Panc1 (cell line): ENCODE measurements around the gene ASB6.

ENCODE experiments used
- POLR2AphosphoS5 ChIP-seq: IDR thresholded peaks from 2 replicates; pipeline ENCODE4 v1.6.1; 2012; ENCODE audit warnings: mild to moderate bottlenecking, low read depth, low read length, moderate library complexity
- SIN3A ChIP-seq: IDR thresholded peaks from 2 replicates; pipeline ENCODE4 v1.6.1; 2012; ENCODE audit warnings: low read depth, mild to moderate bottlenecking, low read length, moderate library complexity, borderline replicate concordance; ENCODE audit not compliant: insufficient read depth
- TCF7L2 ChIP-seq: IDR thresholded peaks from 2 replicates; pipeline ENCODE4 v1.6.1; 2011; ENCODE audit warnings: mild to moderate bottlenecking, low read depth, low read length, inconsistent platforms
- TF ChIP-seq, protein P1 (sequence below): fragments of 450-650 bp; IDR thresholded peaks from 2 replicates; pipeline ENCODE4 v1.5.1; 2017; ENCODE audit warnings: mild to moderate bottlenecking
- TF ChIP-seq, protein P2 (sequence below), 2 experiments: IDR thresholded peaks; 2 replicates each; pipeline ENCODE4 v1.6.1; 2011 to 2012; ENCODE audit warnings: low read depth in 2 of 2, control low read depth in 1 of 2, low read length in 1 of 2, mild to moderate bottlenecking in 1 of 2, moderate library complexity in 1 of 2; ENCODE audit not compliant: insufficient read depth in 1 of 2

DNA sequence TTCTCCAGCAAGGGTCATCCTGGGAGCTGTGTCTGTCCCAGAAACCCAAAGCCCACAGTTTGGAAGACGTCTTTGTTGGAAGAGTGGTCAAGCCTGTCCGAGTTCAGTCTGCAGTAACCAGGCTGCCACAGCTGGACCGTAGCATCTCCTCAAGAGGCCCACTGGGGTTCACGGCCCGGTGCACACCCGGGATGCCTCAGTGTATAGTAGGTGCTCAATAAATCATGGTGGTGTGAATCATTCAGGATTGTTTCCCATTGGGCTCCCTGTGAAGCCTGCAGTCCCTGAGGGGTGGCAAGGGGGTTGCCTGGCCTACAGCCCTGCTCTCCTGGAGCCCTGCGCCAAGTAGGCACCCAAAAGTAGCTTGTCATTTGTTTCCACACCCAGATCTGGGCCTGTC lies 13.2 kb upstream of the ASB6 start:
- TF ChIP-seq, protein P1, sequence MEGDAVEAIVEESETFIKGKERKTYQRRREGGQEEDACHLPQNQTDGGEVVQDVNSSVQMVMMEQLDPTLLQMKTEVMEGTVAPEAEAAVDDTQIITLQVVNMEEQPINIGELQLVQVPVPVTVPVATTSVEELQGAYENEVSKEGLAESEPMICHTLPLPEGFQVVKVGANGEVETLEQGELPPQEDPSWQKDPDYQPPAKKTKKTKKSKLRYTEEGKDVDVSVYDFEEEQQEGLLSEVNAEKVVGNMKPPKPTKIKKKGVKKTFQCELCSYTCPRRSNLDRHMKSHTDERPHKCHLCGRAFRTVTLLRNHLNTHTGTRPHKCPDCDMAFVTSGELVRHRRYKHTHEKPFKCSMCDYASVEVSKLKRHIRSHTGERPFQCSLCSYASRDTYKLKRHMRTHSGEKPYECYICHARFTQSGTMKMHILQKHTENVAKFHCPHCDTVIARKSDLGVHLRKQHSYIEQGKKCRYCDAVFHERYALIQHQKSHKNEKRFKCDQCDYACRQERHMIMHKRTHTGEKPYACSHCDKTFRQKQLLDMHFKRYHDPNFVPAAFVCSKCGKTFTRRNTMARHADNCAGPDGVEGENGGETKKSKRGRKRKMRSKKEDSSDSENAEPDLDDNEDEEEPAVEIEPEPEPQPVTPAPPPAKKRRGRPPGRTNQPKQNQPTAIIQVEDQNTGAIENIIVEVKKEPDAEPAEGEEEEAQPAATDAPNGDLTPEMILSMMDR: no peak
- TF ChIP-seq, protein P2, sequence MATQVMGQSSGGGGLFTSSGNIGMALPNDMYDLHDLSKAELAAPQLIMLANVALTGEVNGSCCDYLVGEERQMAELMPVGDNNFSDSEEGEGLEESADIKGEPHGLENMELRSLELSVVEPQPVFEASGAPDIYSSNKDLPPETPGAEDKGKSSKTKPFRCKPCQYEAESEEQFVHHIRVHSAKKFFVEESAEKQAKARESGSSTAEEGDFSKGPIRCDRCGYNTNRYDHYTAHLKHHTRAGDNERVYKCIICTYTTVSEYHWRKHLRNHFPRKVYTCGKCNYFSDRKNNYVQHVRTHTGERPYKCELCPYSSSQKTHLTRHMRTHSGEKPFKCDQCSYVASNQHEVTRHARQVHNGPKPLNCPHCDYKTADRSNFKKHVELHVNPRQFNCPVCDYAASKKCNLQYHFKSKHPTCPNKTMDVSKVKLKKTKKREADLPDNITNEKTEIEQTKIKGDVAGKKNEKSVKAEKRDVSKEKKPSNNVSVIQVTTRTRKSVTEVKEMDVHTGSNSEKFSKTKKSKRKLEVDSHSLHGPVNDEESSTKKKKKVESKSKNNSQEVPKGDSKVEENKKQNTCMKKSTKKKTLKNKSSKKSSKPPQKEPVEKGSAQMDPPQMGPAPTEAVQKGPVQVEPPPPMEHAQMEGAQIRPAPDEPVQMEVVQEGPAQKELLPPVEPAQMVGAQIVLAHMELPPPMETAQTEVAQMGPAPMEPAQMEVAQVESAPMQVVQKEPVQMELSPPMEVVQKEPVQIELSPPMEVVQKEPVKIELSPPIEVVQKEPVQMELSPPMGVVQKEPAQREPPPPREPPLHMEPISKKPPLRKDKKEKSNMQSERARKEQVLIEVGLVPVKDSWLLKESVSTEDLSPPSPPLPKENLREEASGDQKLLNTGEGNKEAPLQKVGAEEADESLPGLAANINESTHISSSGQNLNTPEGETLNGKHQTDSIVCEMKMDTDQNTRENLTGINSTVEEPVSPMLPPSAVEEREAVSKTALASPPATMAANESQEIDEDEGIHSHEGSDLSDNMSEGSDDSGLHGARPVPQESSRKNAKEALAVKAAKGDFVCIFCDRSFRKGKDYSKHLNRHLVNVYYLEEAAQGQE (IDR thresholded peaks at IDR 0.05; ENCODE audit: insufficient read depth in 1 of 2, low read depth in 2 of 2, low read length in 1 of 2): no peak
- TF ChIP-seq TCF7L2: no peak
- TF ChIP-seq POLR2AphosphoS5: no peak
- TF ChIP-seq SIN3A: no peak
